BJ (cell line): ENCODE measurements around the gene TTC13. TPM values are rescaled to one million over a fixed set of nuclear protein-coding genes. Genes with fewer than 3 reads are reported as not detected.
"Not testable (repeated sequence)": the region's sequence is repeated elsewhere in the genome, so short reads cannot be mapped to it uniquely, and the experiment has no call there.

Experiments
- CTCF ChIA-PET: fragments of 350-600 bp; formaldehyde crosslinking; extraction: SDS; loops from one replicate; lab custom pipeline; 2021; ENCODE audit warnings: antibody characterized with exemption, inconsistent platforms; lab: Yijun Ruan, JAX
- POLR2A ChIA-PET: fragments of 300-600 bp; sonication (Branson Sonifier 250); formaldehyde crosslinking; extraction: SDS; loops from one replicate; lab custom pipeline; 2021; ENCODE audit warnings: antibody characterized with exemption; lab: Charles Lee
- DNase-seq: peaks from one replicate; pipeline ENCODE4 v3.0.0-alpha.2; 2011; ENCODE audit warnings: low read depth
- H3K27me3 ChIP-seq: 2 replicates; pipeline ENCODE4 v1.6.0; 2011; ENCODE audit warnings: low read length; ENCODE audit not compliant: control insufficient read depth, insufficient read depth
- H3K36me3 ChIP-seq: 2 replicates; pipeline ENCODE4 v1.5.1; 2011; ENCODE audit warnings: low read length; ENCODE audit not compliant: control insufficient read depth, insufficient read depth
- H3K4me3 ChIP-seq: 2 replicates; pipeline ENCODE4 v1.5.1; 2011; ENCODE audit warnings: low read depth, mild to moderate bottlenecking, control low read depth, low read length
- polyA plus RNA-seq: library from polyadenylated mRNA; depleted of rRNA; stranded (reverse); fragments of >200 nt; gene quantifications from 2 replicates; pipeline ENCODE4 v1.2.3, GENCODE V29; 2011
- TF ChIP-seq, protein P1 (sequence below): IDR thresholded peaks from 2 replicates; pipeline ENCODE4 v1.5.1; 2011; ENCODE audit warnings: low read depth, mild to moderate bottlenecking, control low read depth, inconsistent platforms, low read length, moderate library complexity; ENCODE audit not compliant: insufficient read depth

TTC13 gene
- polyA plus RNA-seq, 1 experiment: 7.4 TPM

DNA sequence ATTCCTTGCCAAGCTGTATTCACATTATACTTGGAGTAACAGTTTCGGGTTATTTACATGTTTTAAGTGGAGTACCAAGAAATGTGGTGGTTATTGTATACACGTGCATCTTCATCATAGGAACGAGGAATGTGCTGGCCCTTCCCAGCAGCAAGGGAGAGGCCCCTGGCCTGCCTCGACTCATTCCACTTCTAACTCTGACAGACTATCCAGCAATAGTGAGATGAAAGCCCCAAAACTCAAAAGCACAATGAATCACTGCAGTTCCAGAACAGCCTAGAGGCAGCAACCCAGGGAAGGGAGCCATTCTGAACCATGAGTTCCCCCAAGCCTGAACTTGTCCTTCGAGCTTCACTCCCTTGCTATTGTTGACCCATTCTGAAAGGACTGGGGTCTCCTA is 38.3 kb upstream of the TTC13 start:
- Histone ChIP-seq H3K4me3 (no peak overlapping the region), H3K36me3 (peaks cover 2% of the 10 kb centered on the region; the same call in 1 of the 2 replicates), H3K27me3 (no peaks in the 10 kb centered on the region)
- CTCF ChIA-PET: interaction anchor here (1.3 kb wide), 1 partner anchor 190 kb away, joined by 5 read pairs; no protein-coding TSS in a partner anchor
- no peak for DNase-seq
- TF ChIP-seq, protein P1, sequence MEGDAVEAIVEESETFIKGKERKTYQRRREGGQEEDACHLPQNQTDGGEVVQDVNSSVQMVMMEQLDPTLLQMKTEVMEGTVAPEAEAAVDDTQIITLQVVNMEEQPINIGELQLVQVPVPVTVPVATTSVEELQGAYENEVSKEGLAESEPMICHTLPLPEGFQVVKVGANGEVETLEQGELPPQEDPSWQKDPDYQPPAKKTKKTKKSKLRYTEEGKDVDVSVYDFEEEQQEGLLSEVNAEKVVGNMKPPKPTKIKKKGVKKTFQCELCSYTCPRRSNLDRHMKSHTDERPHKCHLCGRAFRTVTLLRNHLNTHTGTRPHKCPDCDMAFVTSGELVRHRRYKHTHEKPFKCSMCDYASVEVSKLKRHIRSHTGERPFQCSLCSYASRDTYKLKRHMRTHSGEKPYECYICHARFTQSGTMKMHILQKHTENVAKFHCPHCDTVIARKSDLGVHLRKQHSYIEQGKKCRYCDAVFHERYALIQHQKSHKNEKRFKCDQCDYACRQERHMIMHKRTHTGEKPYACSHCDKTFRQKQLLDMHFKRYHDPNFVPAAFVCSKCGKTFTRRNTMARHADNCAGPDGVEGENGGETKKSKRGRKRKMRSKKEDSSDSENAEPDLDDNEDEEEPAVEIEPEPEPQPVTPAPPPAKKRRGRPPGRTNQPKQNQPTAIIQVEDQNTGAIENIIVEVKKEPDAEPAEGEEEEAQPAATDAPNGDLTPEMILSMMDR: no peak
- POLR2A ChIA-PET: no interaction called here

DNA sequence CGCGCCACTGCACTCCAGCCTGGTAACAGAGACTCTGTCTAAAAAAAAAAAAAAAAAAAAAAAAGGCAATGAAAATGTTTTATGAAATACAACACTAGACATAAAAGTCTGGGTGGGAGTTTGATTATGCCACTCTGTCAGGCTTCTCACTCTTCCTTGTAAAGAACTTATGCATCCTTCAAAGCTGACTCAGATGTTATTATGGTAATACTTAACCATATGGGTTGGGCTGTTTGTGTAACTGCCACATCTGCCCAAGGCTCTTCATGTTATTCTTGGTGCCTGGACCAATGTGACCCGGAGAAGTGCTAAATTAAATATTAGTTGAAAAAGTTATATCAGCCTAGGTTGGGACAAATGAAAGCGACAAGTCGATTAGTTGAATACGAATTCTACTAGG is 37.6 kb upstream of the TTC13 start:
- H3K4me3 ChIP-seq: no peak overlapping the region
- POLR2A ChIA-PET: no interaction called here

DNA sequence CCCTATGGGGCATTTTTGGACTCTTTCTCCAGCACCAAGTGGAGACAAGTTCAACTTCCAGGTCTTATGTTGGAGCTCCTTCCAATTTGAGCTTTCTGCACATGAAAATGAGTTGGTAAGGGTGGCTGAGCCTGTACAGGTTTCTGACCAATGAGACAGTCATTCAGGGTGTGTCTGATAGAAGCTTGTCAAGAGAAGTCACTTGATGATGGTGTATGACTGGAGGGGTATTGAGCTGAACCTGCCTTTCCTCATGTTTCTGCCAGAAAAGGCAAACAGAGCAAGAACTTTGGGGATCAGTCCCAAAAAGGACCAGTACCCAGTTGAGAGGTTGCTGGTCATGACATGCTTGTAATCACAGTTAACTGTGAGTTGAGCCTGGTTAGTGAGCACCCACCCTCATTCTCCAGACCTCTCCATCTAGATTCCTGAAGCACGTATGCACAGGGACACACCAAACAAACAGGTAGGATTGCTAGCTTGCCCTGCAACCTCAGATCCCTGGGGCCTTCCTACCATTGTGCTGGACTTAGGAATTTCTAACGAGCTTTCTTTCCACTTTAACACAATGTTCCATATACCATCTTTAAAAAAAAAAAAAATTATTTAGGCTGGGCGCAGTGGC is 34.8 kb upstream of the TTC13 start:
- no peak for DNase-seq
- Histone ChIP-seq H3K36me3 (no peaks in the 10 kb centered on the region), H3K27me3 (no peaks in the 10 kb centered on the region), H3K4me3 (no peak overlapping the region)
- CTCF ChIA-PET: no interaction called here
- TF ChIP-seq, protein P1: no peak
- POLR2A ChIA-PET: no interaction called here

More for the DNA sequence above, 37.6 kb upstream of the TTC13 start:
- Histone ChIP-seq H3K27me3 (no peaks in the 10 kb centered on the region), H3K36me3 (peaks cover 2% of the 10 kb centered on the region; the same call in 1 of the 2 replicates)
- no peak for DNase-seq
- CTCF ChIA-PET: interaction anchor here (1.3 kb wide), 1 partner anchor 191 kb away, joined by 5 read pairs; no protein-coding TSS in a partner anchor
- TF ChIP-seq, protein P1: no peak

DNA sequence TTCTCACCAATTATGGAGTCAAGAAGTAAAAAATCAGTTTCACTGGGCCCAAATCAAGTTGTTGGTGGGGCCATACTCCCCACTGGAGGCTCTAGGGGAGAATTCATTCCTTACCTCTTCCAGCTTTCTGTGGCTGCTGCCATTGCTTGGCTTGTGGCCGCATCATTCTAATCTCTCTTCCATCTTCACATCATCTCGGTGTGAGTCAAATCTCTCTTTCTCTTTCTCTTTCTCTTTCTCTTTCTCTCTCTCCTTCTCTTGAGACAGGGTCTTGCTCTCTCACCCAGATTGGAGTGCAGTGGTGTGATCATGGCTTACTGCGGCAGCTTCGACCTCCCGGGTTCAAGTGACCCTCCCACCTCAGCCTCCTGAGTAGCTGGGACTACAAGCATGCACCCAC is 33.3 kb upstream of the TTC13 start:
- Histone ChIP-seq H3K36me3 (no peaks in the 10 kb centered on the region), H3K27me3 (no peaks in the 10 kb centered on the region), H3K4me3 (no peak overlapping the region)
- DNase-seq: no peak
- TF ChIP-seq, protein P1: no peak
- CTCF ChIA-PET: no interaction called here
- POLR2A ChIA-PET: no interaction called here

- Histone ChIP-seq H3K36me3 (no peaks in the 10 kb centered on the region), H3K4me3 (no peak overlapping the region), H3K27me3 (no peaks in the 10 kb centered on the region)
- TF ChIP-seq, protein P1: no peak
- POLR2A ChIA-PET: no interaction called here
- no peak for DNase-seq
- CTCF ChIA-PET: no interaction called here
These were observed 32.7 kb upstream of the TTC13 start for GRCh38 chr1:231011360-231011759.

GRCh38 chr1:231007535-231007934 is 28.9 kb upstream of the TTC13 start:
- H3K36me3 ChIP-seq, POLR2A ChIA-PET, H3K27me3 ChIP-seq, CTCF ChIA-PET, DNase-seq, H3K4me3 ChIP-seq: not testable (repeated sequence)
